H1 (cell line): ENCODE data around the gene CRHR1.

Experiments used
- BRCA1 ChIP-seq: IDR thresholded peaks from 2 replicates; pipeline ENCODE4 v1.6.1; 2012; ENCODE audit warnings: low read depth, low read length, improper control_type of control experiment
- CEBPB ChIP-seq: IDR thresholded peaks from 2 replicates; pipeline ENCODE4 v1.6.1; 2012; ENCODE audit warnings: low read depth, low read length
- CHD2 ChIP-seq: IDR thresholded peaks from 2 replicates; pipeline ENCODE4 v1.6.1; 2012; ENCODE audit warnings: low read length, improper control_type of control experiment
- EGR1 ChIP-seq: IDR thresholded peaks from 2 replicates; pipeline ENCODE4 v1.6.1; 2011; ENCODE audit warnings: low read depth, low read length, borderline replicate concordance
- EP300 ChIP-seq, 2 experiments: IDR thresholded peaks; 1 replicate in 1 of 2; 2 replicates in 1 of 2; pipeline ENCODE4 v1.6.1; 2011 to 2012; ENCODE audit warnings: low read depth in 2 of 2, low read length in 2 of 2, mild to moderate bottlenecking in 2 of 2, borderline replicate concordance in 1 of 2, inconsistent platforms in 1 of 2, moderate library complexity in 1 of 2
- EZH2 ChIP-seq: fragments of 200-600 bp; sonication (generic); IDR thresholded peaks from 2 replicates; pipeline ENCODE4 v1.7.1; 2012; ENCODE audit warnings: low read depth, mild to moderate bottlenecking, moderate library complexity, low read length, inconsistent platforms; ENCODE audit not compliant: severe bottlenecking
- GABPA ChIP-seq: IDR thresholded peaks from 2 replicates; pipeline ENCODE4 v1.6.1; 2011; ENCODE audit warnings: mild to moderate bottlenecking, low read length, moderate library complexity, borderline replicate concordance; ENCODE audit not compliant: insufficient read depth
- HDAC6 ChIP-seq: IDR thresholded peaks from one replicate; pipeline ENCODE4 v1.7.1; 2012; ENCODE audit warnings: low read depth, mild to moderate bottlenecking, inconsistent platforms, low read length, moderate library complexity
- MAFK ChIP-seq: IDR thresholded peaks from 2 replicates; pipeline ENCODE4 v1.6.1; 2012; ENCODE audit warnings: low read depth, mild to moderate bottlenecking, improper control_type of control experiment, low read length
- PHF8 ChIP-seq: fragments of 200-600 bp; sonication (generic); conservative IDR thresholded peaks from 2 replicates; pipeline ENCODE4 v1.7.1; 2012; ENCODE audit warnings: low read depth, mild to moderate bottlenecking, inconsistent platforms, low read length, moderate library complexity
- RFX5 ChIP-seq: IDR thresholded peaks from 2 replicates; pipeline ENCODE4 v1.6.1; 2011; ENCODE audit warnings: low read depth, low read length, improper control_type of control experiment, borderline replicate concordance
- TAF1 ChIP-seq: IDR thresholded peaks from 2 replicates; pipeline ENCODE4 v1.6.1; 2011; ENCODE audit warnings: mild to moderate bottlenecking, low read depth, low read length
- TEAD4 ChIP-seq: IDR thresholded peaks from 2 replicates; pipeline ENCODE4 v1.6.1; 2012; ENCODE audit warnings: low read depth, low read length, inconsistent platforms, mixed read lengths
- TF ChIP-seq, protein P1 (sequence below), 3 experiments: IDR thresholded peaks; 1 replicate in 2 of 3; 2 replicates in 1 of 3; pipeline versions ENCODE4 v1.5.1 to v1.6.1; 2011; ENCODE audit warnings: low read length in 3 of 3, mild to moderate bottlenecking in 3 of 3, inconsistent platforms in 2 of 3, low read depth in 1 of 3, moderate library complexity in 1 of 3; ENCODE audit not compliant: insufficient read depth in 1 of 3; ENCODE audit errors: control extremely low read depth in 1 of 3

DNA sequence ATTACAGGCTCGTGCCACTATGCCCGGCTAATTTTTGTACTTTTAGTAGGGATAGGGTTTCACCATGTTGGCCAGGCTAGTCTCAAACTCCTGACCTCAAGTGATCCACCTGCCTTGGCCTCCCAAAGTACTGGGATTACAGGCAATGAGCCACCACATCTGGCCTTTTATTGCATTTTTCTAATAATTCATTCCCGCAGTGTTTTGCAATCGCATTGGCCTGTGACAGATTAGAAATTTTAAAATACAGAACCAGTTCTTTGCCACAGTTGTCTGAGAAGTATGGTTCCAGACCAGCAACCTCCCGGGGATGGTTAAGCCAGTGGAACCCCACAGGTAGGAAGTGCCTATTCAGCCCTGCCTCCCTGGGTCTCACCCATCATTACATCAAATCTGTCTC lies 3.2 kb upstream of the CRHR1 start:
- TF ChIP-seq, protein P1, sequence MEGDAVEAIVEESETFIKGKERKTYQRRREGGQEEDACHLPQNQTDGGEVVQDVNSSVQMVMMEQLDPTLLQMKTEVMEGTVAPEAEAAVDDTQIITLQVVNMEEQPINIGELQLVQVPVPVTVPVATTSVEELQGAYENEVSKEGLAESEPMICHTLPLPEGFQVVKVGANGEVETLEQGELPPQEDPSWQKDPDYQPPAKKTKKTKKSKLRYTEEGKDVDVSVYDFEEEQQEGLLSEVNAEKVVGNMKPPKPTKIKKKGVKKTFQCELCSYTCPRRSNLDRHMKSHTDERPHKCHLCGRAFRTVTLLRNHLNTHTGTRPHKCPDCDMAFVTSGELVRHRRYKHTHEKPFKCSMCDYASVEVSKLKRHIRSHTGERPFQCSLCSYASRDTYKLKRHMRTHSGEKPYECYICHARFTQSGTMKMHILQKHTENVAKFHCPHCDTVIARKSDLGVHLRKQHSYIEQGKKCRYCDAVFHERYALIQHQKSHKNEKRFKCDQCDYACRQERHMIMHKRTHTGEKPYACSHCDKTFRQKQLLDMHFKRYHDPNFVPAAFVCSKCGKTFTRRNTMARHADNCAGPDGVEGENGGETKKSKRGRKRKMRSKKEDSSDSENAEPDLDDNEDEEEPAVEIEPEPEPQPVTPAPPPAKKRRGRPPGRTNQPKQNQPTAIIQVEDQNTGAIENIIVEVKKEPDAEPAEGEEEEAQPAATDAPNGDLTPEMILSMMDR (IDR thresholded peaks at IDR 0.05; ENCODE audit: control extremely low read depth in 1 of 3, insufficient read depth in 1 of 3, low read depth in 1 of 3, low read length in 3 of 3) = no peak
- TF ChIP-seq EP300 (IDR thresholded peaks at IDR 0.05; ENCODE audit: borderline replicate concordance in 1 of 2, low read depth in 2 of 2, low read length in 2 of 2) = no peak
- TF ChIP-seq TEAD4 = no peak
- no peak for TF ChIP-seq PHF8
- no peak for TF ChIP-seq TAF1
- TF ChIP-seq BRCA1 = no peak
- TF ChIP-seq GABPA = no peak
- no peak for TF ChIP-seq EZH2
- TF ChIP-seq HDAC6 = no peak
- TF ChIP-seq RFX5 = no peak
- TF ChIP-seq CEBPB = no peak
- no peak for TF ChIP-seq CHD2
- TF ChIP-seq EGR1 = no peak
- TF ChIP-seq MAFK = no peak
